ENCODE results near the gene OR6C6.
"Not testable (repeated sequence)": the region's sequence is repeated elsewhere in the genome, so short reads cannot be mapped to it uniquely, and the experiment has no call there.

The OR6C6 gene

GRCh38 chr12:55296469-55296868 is at the start of gene OR6C6:
Gene OR6C6, minus strand, starts transcription at chr12:55296569. Its CDS starts 1,337 bp downstream, at chr12:55295232.
- DNase-seq (ENCODE audit: low read depth): no peak

- no peak for DNase-seq (ENCODE audit: low read depth)
Measured at GRCh38 chr12:55336002-55336401, 39.6 kb upstream of the OR6C6 start.

- DNase-seq (ENCODE audit: low read depth): no peak
Measured at GRCh38 chr12:55330446-55330845, 34.1 kb upstream of the OR6C6 start, which contains the start of gene OR6C3. Gene OR6C3, plus strand, starts transcription at chr12:55330746. Its CDS starts 955 bp downstream, at chr12:55331701.

- DNase-seq (ENCODE audit: low read depth): not testable (repeated sequence)
Measured at GRCh38 chr12:55325801-55326200, 29.4 kb upstream of the OR6C6 start.

- DNase-seq (ENCODE audit: low read depth): no peak
Measured at GRCh38 chr12:55320201-55320600, 23.8 kb upstream of the OR6C6 start.

GRCh38 chr12:55314043-55314442 is 17.7 kb upstream of the OR6C6 start, which contains the start of gene OR6C1:
Gene OR6C1, plus strand, starts transcription at chr12:55314343. Its CDS starts 6,257 bp downstream, at chr12:55320600.
- DNase-seq (ENCODE audit: low read depth): no peak

GRCh38 chr12:55289999-55290398 is 6.4 kb downstream of the OR6C6 start:
- no peak for DNase-seq (ENCODE audit: low read depth)

GRCh38 chr12:55280991-55281390 is 15.4 kb downstream of the OR6C6 start:
- no peak for DNase-seq (ENCODE audit: low read depth)

- no peak for DNase-seq (ENCODE audit: low read depth)
Measured at GRCh38 chr12:55258303-55258702, 38.1 kb downstream of the OR6C6 start.

- DNase-seq (ENCODE audit: low read depth): no peak
Measured at GRCh38 chr12:55256831-55257230, 39.5 kb downstream of the OR6C6 start.

GRCh38 chr12:55253281-55253680 is 43.1 kb downstream of the OR6C6 start:
- no peak for DNase-seq (ENCODE audit: low read depth)

- DNase-seq (ENCODE audit: low read depth): no peak
Measured at GRCh38 chr12:55250944-55251343, 45.4 kb downstream of the OR6C6 start.

GRCh38 chr12:55246159-55246558 is 50.2 kb downstream of the OR6C6 start:
- DNase-seq (ENCODE audit: low read depth): no peak

- DNase-seq (ENCODE audit: low read depth): no peak
Measured at GRCh38 chr12:55244309-55244708, 52.1 kb downstream of the OR6C6 start, which contains the start of gene OR6C74. Gene OR6C74, plus strand, starts transcription at chr12:55244609. Its CDS starts 2,679 bp downstream, at chr12:55247288.

All from activated T-cell treated with anti-CD3 and anti-CD28 coated beads for 24 hours (primary cell).